IPS-NIHi11 (cell line): ENCODE data around the gene TMEM120B.
A peak's percentile ranks its signal among the peaks of the same experiment; 100 is the strongest.

ENCODE experiments used
- DNase-seq: peaks from one replicate; pipeline ENCODE4 v3.0.0; 2012; ENCODE audit warnings: mixed read lengths, low spot score

The TMEM120B gene

GRCh38 chr12:121792607-121793439 is 80.3 kb downstream of the TMEM120B start:
- no peak for DNase-seq

- peak; percentile 81 for DNase-seq
Measured at GRCh38 chr12:121793440-121793837, 80.9 kb downstream of the TMEM120B start, which contains the start of gene RHOF. RHOF (minus strand) TSS chr12:121793688; CDS start chr12:121793633, 55 bp downstream.

DNA sequence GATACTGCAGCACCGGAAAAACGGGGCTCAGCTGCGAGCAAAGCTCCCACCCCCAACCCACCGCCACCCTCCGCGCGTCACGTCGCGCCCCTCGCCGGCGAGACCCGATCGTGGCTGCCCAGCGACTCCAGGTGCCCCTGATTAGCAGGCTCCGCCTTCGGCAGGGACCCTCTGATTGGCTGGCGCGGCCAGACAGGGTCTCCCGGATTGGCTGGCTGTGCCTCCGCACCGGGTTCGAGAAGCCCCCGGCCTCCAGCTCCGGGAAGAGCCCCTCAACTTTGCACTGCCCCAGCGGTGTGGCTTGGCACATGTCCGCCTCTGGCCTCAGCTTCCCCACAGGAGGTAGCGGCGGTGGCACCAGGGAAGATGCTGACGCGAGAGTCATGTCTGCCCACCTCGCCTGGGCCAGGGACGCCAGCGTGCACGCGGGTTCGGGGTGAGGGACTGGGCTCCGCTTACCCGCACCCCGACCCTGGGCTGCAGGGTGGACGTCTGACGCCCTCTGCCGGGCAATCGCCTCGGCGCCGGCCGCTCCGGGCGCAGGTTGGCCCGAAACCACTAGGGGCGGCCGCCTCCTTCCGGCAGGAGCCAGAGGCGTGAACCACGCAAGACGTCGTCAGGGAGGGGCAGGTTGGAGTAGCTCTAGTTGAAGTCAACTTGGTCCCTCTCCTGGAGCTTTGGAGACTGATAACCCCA is 81.4 kb downstream of the TMEM120B start:
- DNase-seq = peak; percentile 86

GRCh38 chr12:121794534-121795033 is 82.0 kb downstream of the TMEM120B start:
- DNase-seq = no peak

- DNase-seq = peak; percentile 74
Measured at GRCh38 chr12:121795034-121795968, 82.7 kb downstream of the TMEM120B start.

GRCh38 chr12:121796855-121797751 is 84.6 kb downstream of the TMEM120B start:
- DNase-seq = peak; percentile 72

GRCh38 chr12:121797937-121798786 is 85.6 kb downstream of the TMEM120B start:
- no peak for DNase-seq

GRCh38 chr12:121798787-121799155 is 86.2 kb downstream of the TMEM120B start:
- DNase-seq = no peak

- DNase-seq = no peak
Measured at GRCh38 chr12:121799156-121799841, 86.7 kb downstream of the TMEM120B start.

- peak; percentile 69 for DNase-seq
Measured at GRCh38 chr12:121799842-121800693, 87.5 kb downstream of the TMEM120B start.

DNA sequence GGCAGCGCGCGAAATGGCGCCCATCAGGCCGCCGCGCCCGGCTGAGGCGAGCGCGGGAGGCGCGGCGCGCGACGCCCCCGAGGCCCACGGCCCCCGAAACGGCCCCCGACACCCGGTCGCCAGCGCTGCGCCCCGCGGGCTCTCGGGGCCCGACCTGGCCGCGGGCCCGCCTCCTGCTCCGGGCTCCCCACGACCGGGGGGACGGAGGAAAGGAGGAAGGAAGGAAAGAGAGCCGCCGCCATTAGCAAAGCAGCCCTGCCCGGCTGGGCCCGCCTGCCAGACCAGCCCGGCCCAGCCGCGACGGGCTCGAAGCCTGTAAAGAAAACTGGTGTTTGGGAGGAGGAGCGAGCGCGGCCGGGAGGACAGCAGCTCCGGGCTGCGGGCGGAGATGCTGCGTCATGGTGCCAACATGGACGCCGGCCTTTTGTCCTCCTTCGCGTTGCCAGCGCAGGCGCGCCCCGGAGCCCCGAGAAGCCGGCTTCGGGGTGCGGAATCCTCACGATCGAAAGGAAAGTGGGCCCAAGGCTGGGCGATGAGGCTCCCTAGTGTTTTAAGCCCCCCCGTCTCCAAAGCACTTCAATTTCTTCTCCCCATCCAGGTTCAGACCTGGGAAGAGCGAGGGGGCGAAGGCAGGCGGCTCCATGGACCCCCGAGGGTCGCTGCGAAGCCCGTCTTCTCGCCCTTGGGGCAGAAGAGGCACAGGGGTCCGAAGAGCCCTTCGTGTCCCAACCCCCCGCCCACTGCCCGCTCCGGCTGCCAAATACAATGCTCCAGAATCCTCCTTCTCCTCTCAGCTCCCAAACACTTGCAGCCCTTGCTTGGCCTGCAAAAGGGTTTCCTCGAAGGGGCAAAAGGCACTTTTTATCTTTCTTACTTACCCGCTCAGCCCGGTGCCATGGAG is 88.4 kb downstream of the TMEM120B start:
- DNase-seq = no peak

DNA sequence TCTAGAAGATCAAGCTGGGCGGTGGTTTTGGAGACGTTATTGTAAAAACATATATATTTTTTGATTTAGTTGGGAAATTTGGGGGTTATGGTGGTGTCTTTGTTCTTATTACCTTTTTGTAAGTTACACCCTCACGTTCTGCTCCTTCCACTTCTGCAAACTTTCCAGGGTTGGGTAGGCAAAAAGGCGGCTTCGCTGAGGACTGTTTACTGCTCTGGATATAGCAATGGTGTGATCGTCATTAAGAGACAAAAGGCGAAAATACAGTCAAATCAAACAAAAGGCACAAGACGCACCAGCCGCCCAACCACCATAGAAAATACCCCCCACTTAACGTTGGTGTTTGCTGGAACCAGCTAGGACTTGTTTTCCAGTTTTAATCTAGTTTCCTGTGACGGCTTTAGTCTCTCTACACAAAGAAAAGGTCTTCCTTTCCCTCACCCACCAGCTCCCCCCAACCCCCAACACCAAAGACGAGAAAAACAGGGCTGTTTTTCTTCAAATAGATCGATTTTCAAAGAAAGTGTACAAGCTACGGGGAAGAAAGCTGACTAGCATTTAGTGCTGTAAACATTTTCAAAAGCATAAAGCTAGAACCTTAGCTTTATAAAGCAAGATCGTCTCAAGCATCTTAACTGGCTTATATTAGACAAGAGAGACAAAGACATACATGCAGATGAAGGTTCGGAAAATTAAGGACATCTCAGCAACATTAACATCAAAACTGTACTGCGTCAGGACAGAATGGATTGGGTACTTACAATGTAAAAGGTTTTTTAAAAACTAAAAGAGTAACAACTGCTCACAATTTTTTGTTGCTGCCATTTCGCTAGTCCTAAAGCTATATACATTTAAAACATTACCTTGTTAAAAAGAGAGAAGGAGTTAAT is 89.3 kb downstream of the TMEM120B start:
- no peak for DNase-seq

DNA sequence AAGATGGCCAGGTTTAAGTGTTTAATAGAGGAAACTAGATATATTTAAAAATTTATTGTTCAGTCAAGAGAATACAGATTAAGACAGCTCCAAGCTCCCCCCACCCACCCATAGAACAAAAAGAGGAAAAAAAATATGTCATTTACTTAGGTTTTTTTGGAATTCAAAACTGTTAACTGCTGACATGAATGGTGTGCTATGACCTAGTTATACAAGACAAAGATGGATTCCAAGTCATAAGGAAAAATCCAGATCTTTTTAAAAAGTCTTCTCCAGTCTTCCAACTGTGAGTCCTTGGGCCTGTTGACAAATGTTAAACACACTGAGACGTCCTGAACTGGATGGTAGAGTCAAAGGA is 89.9 kb downstream of the TMEM120B start:
- DNase-seq = no peak

- DNase-seq = peak; percentile 77
Measured at GRCh38 chr12:121802843-121803698, 90.5 kb downstream of the TMEM120B start.

GRCh38 chr12:121803861-121804416 is 91.4 kb downstream of the TMEM120B start, which contains the start of gene SETD1B:
SETD1B (plus strand) TSS chr12:121804009; CDS start chr12:121804738, 729 bp downstream.
- DNase-seq = no peak
